ENCODE results near the gene RAB25.
"Not testable (repeated sequence)": the region's sequence is repeated elsewhere in the genome, so short reads cannot be mapped to it uniquely, and the experiment has no call there.

The RAB25 gene

GRCh38 chr1:156065212-156065611 is 4.3 kb downstream of the RAB25 start:
- H3K4me3 ChIP-seq (replicated peaks; ENCODE audit: low read depth, low read length) = no peak overlapping the region
- TF ChIP-seq, protein P1, sequence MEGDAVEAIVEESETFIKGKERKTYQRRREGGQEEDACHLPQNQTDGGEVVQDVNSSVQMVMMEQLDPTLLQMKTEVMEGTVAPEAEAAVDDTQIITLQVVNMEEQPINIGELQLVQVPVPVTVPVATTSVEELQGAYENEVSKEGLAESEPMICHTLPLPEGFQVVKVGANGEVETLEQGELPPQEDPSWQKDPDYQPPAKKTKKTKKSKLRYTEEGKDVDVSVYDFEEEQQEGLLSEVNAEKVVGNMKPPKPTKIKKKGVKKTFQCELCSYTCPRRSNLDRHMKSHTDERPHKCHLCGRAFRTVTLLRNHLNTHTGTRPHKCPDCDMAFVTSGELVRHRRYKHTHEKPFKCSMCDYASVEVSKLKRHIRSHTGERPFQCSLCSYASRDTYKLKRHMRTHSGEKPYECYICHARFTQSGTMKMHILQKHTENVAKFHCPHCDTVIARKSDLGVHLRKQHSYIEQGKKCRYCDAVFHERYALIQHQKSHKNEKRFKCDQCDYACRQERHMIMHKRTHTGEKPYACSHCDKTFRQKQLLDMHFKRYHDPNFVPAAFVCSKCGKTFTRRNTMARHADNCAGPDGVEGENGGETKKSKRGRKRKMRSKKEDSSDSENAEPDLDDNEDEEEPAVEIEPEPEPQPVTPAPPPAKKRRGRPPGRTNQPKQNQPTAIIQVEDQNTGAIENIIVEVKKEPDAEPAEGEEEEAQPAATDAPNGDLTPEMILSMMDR (IDR thresholded peaks at IDR 0.05; ENCODE audit: low read length, missing control alignments) = no peak
- no peak for DNase-seq (ENCODE audit: low read depth)

- DNase-seq (ENCODE audit: low read depth) = no peak
- TF ChIP-seq, protein P1 (IDR thresholded peaks at IDR 0.05; ENCODE audit: low read length, missing control alignments) = no peak
- H3K4me3 ChIP-seq (replicated peaks; ENCODE audit: low read depth, low read length) = no peak overlapping the region
These were observed 4.9 kb downstream of the RAB25 start for GRCh38 chr1:156065871-156066270.

DNA sequence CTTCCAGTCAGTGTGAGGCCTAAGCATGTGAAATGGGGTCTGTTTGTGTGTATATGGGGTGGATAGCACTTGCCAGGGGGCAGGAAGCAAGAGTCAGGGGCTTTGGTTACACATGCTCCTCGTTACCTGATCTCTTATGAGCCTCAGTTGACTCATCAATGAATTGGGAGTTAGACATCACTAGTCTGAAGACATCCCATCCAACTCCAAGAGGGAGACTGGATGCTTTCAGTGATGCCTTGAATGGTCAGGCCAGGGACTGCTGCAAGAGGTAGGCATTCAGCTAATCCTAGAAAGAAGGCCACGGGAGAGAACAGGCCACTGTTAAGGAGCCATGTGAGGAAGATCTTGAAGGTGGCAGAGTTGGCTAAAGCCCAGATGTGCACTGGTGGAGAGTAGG is 6.3 kb downstream of the RAB25 start:
- no peak for DNase-seq (ENCODE audit: low read depth)
- no peak overlapping the region for H3K4me3 ChIP-seq (replicated peaks; ENCODE audit: low read depth, low read length)
- TF ChIP-seq, protein P1 (IDR thresholded peaks at IDR 0.05; ENCODE audit: low read length, missing control alignments) = no peak

DNA sequence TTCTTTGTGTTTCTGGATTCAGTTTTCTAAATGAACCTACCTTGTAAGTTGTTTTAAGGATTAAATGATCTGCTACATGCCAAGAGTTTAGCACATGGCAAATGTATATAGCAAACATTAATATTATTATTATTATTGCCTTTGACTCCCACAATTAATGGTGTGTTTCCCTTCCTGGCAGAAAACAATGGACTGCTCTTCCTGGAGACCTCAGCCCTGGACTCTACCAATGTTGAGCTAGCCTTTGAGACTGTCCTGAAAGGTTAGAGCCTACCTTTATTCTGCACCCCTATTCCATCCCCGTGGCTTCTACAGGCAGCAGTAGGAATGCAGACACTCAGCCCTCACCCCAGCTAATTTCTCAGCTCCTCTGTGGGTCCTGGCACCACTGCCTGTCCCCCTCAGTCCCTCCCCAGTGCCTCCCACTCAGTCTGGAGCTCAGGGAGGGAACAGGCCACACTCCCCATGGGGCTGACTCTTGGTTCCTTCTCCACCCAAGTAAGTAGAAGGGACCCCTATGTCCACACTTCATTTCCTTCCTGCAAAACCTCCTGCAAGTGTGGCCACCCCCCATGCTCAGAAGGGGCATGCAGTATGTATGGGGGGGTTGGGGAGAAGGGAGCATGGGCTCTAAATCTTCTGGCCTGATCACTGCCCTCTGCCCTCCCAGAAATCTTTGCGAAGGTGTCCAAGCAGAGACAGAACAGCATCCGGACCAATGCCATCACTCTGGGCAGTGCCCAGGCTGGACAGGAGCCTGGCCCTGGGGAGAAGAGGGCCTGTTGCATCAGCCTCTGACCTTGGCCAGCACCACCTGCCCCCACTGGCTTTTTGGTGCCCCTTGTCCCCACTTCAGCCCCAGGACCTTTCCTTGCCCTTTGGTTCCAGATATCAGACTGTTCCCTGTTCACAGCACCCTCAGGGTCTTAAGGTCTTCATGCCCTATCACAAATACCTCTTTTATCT is 8.8 kb downstream of the RAB25 start:
- TF ChIP-seq, protein P1 (IDR thresholded peaks at IDR 0.05; ENCODE audit: low read length, missing control alignments) = no peak
- no peak overlapping the region for H3K4me3 ChIP-seq (replicated peaks; ENCODE audit: low read depth, low read length)
- DNase-seq (ENCODE audit: low read depth) = no peak

- no peak for DNase-seq (ENCODE audit: low read depth)
- H3K4me3 ChIP-seq (replicated peaks; ENCODE audit: low read depth, low read length) = no peak overlapping the region
- TF ChIP-seq, protein P1 (IDR thresholded peaks at IDR 0.05; ENCODE audit: low read length, missing control alignments) = no peak
These were observed 9.6 kb downstream of the RAB25 start for GRCh38 chr1:156070548-156070947.

- H3K4me3 ChIP-seq (replicated peaks; ENCODE audit: low read depth, low read length); DNase-seq (ENCODE audit: low read depth): not testable (repeated sequence)
These were observed 10.4 kb downstream of the RAB25 start for GRCh38 chr1:156071332-156071816.

DNA sequence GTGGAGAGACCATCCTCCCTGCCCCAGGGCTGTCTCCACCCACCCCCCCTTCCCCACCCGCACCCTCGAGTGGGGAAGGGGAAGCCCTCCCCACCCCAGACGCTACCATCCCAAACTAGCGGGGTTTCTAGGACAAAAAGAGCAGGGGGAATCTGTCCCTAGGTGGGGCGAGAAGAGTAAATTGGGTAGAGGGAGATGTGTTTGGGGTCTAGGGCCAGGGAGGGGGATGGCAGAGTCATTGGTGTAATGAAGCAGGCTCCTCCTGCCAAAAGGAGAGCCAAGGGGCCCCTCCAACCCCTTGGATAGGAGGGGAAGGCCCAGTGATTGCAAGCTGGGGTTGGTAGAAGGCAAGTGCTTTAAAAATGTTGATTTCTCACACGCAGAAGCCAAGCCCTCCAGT is 11.3 kb downstream of the RAB25 start:
- no peak overlapping the region for H3K4me3 ChIP-seq (replicated peaks; ENCODE audit: low read depth, low read length)
- DNase-seq (ENCODE audit: low read depth) = no peak
- TF ChIP-seq, protein P1 (IDR thresholded peaks at IDR 0.05; ENCODE audit: low read length, missing control alignments) = no peak

Measured in fibroblast of pulmonary artery (primary cell).